GM21390 (cell line): Measurements from ENCODE around the gene ZNF662.

Experiments used
- ATAC-seq: cut with Tn5 transposase; IDR thresholded peaks from one replicate; pipeline ENCODE4 v1.9.1; 2021; ENCODE audit not compliant: unreplicated experiment

The ZNF662 gene

GRCh38 chr3:42886294-42886822 lies 19.6 kb upstream of the ZNF662 start:
- no peak for ATAC-seq

- ATAC-seq = no peak
Measured at GRCh38 chr3:42887084-42887483, 18.9 kb upstream of the ZNF662 start.

GRCh38 chr3:42891042-42891441 lies 14.9 kb upstream of the ZNF662 start:
- ATAC-seq = no peak

- ATAC-seq = no peak
Measured at GRCh38 chr3:42892169-42892568, 13.8 kb upstream of the ZNF662 start.

- ATAC-seq = no peak
Measured at GRCh38 chr3:42892807-42893206, 13.1 kb upstream of the ZNF662 start.

GRCh38 chr3:42894698-42895579 lies 11.0 kb upstream of the ZNF662 start:
- ATAC-seq = no peak

- ATAC-seq = no peak
Measured at GRCh38 chr3:42895580-42895868, 10.4 kb upstream of the ZNF662 start.

GRCh38 chr3:42898896-42899675 lies 6.9 kb upstream of the ZNF662 start:
- ATAC-seq = no peak

GRCh38 chr3:42900226-42901072 lies 5.5 kb upstream of the ZNF662 start:
- no peak for ATAC-seq

GRCh38 chr3:42901073-42901415 lies 4.9 kb upstream of the ZNF662 start:
- ATAC-seq = no peak

- ATAC-seq = no peak
Measured at GRCh38 chr3:42902257-42902656, 3.7 kb upstream of the ZNF662 start.

- ATAC-seq = no peak
Measured at GRCh38 chr3:42904076-42904475, 1.9 kb upstream of the ZNF662 start.

GRCh38 chr3:42905740-42906069 lies 237 bp upstream of the ZNF662 start:
- ATAC-seq = no peak

GRCh38 chr3:42906848-42907183 lies 874 bp downstream of the ZNF662 start:
- ATAC-seq = no peak

- ATAC-seq = no peak
Measured at GRCh38 chr3:42908675-42909074, 2.7 kb downstream of the ZNF662 start.

- no peak for ATAC-seq
Measured at GRCh38 chr3:42911551-42911950, 5.6 kb downstream of the ZNF662 start.

- no peak for ATAC-seq
Measured at GRCh38 chr3:42914771-42915515, 9.0 kb downstream of the ZNF662 start.

- no peak for ATAC-seq
Measured at GRCh38 chr3:42923606-42924005, 17.7 kb downstream of the ZNF662 start.

GRCh38 chr3:42926310-42926709 lies 20.4 kb downstream of the ZNF662 start:
- ATAC-seq = no peak

GRCh38 chr3:42934111-42934510 lies 28.2 kb downstream of the ZNF662 start:
- ATAC-seq = no peak

- ATAC-seq = no peak
Measured at GRCh38 chr3:42934910-42935309, 29.0 kb downstream of the ZNF662 start.
